OCI-LY3 (cell line): ENCODE results near the gene A4GALT.
A peak's percentile ranks its signal among the peaks of the same experiment; 100 is the strongest.

ENCODE experiments used
- H2AFZ ChIP-seq: fragments of 200-600, 300-600 bp; shearing (Covaris generic); 2 replicates; pipeline ENCODE4 v1.6.0; 2014; ENCODE audit warnings: antibody characterized with exemption, low read depth, low read length
- H3K27ac ChIP-seq: fragments of 200-600, 300-600 bp; sonication (generic); 2 replicates; pipeline ENCODE4 v1.5.1; 2014; ENCODE audit warnings: mild to moderate bottlenecking, low read length, moderate library complexity, mixed read lengths
- H3K27me3 ChIP-seq: fragments of 200-600, 300-600 bp; sonication (generic); 2 replicates; pipeline ENCODE4 v1.6.1; 2014; ENCODE audit warnings: low read depth, low read length, mixed read lengths
- H3K36me3 ChIP-seq: fragments of 200-600, 300-600 bp; sonication (generic); replicated peaks from 2 replicates; pipeline ENCODE3; 2014; ENCODE audit warnings: low read depth, low read length, mixed read lengths
- H3K4me1 ChIP-seq: fragments of 300-600, 200-600 bp; sonication (generic); 2 replicates; pipeline ENCODE4 v1.6.1; 2014; ENCODE audit warnings: low read length, mixed read lengths
- H3K4me2 ChIP-seq: fragments of 200-600, 300-600 bp; sonication (generic); 2 replicates; pipeline ENCODE4 v1.6.1; 2014; ENCODE audit warnings: low read length, mixed read lengths
- H3K4me3 ChIP-seq: fragments of 300-600, 200-600 bp; sonication (generic); 2 replicates; pipeline ENCODE4 v1.5.1; 2014; ENCODE audit warnings: antibody characterized with exemption, mild to moderate bottlenecking, low read length, moderate library complexity
- H3K79me2 ChIP-seq: fragments of 300-600, 200-600 bp; shearing (Covaris generic); 2 replicates; pipeline ENCODE4 v1.6.1; 2014; ENCODE audit warnings: mild to moderate bottlenecking, low read length, mixed read lengths
- H3K9ac ChIP-seq: fragments of 300-600, 200-600 bp; shearing (Covaris generic); 2 replicates; pipeline ENCODE4 v1.6.0; 2014; ENCODE audit warnings: mild to moderate bottlenecking, low read length, moderate library complexity
- H3K9me3 ChIP-seq: fragments of 200-600, 300-600 bp; shearing (Covaris generic); 2 replicates; pipeline ENCODE4 v1.6.1; 2014; ENCODE audit warnings: low read length, mixed read lengths; ENCODE audit not compliant: insufficient read depth
- H4K20me1 ChIP-seq: fragments of 200-600, 300-600 bp; sonication (generic); 2 replicates; pipeline ENCODE4 v1.6.1; 2016; ENCODE audit warnings: low read length, mixed read lengths; ENCODE audit not compliant: insufficient read depth
- CTCF ChIP-seq: fragments of 200-600, 300-600 bp; sonication (generic); IDR thresholded peaks from 2 replicates; pipeline ENCODE4 v1.5.1; 2014; ENCODE audit warnings: antibody characterized with exemption, low read length, low read depth
- EZH2phosphoT487 ChIP-seq: fragments of 200-600 bp; shearing (Covaris generic); IDR thresholded peaks from 2 replicates; pipeline ENCODE4 v1.6.1; 2018; ENCODE audit warnings: antibody characterized with exemption, mixed run types, low read depth

The A4GALT gene

GRCh38 chr22:42656578-42656977 lies 64.1 kb downstream of the A4GALT start:
- no peak overlapping the region for H3K9ac ChIP-seq
- peaks cover 29% of the 10 kb centered on the region for H3K4me1 ChIP-seq
- no peak overlapping the region for H3K4me3 ChIP-seq
- TF ChIP-seq EZH2phosphoT487 (no peak), CTCF (no peak)
- no peaks in the 10 kb centered on the region for H3K27me3 ChIP-seq
- H2AFZ ChIP-seq, result no peak overlapping the region
- no peaks in the 10 kb centered on the region for H3K79me2 ChIP-seq
- no peaks in the 10 kb centered on the region for H3K9me3 ChIP-seq
- H3K4me2 ChIP-seq, result no peak overlapping the region
- H4K20me1 ChIP-seq, result no peaks in the 10 kb centered on the region
- H3K36me3 ChIP-seq, result no peaks in the 10 kb centered on the region
- H3K27ac ChIP-seq, result no peak overlapping the region

GRCh38 chr22:42655693-42656092 lies 65.0 kb downstream of the A4GALT start:
- TF ChIP-seq EZH2phosphoT487 (no peak), CTCF (no peak)
- H3K4me3 ChIP-seq, result peak overlapping the region; percentile 59
- no peaks in the 10 kb centered on the region for H3K79me2 ChIP-seq
- H3K27me3 ChIP-seq, result no peaks in the 10 kb centered on the region
- H2AFZ ChIP-seq, result peak overlapping the region; percentile 68
- peaks cover 29% of the 10 kb centered on the region for H3K4me1 ChIP-seq
- H3K4me2 ChIP-seq, result peak overlapping the region; percentile 87
- no peaks in the 10 kb centered on the region for H3K9me3 ChIP-seq
- H3K9ac ChIP-seq, result peak overlapping the region; percentile 10; the same call in 1 of the 2 replicates
- H4K20me1 ChIP-seq, result no peaks in the 10 kb centered on the region
- H3K36me3 ChIP-seq, result no peaks in the 10 kb centered on the region
- H3K27ac ChIP-seq, result 0 out of 2 replicates have a peak overlapping the region, but pooled peaks have one; percentile 12

- Histone ChIP-seq H3K79me2 (no peaks in the 10 kb centered on the region), H4K20me1 (no peaks in the 10 kb centered on the region), H3K4me2 (no peak overlapping the region), H3K36me3 (no peaks in the 10 kb centered on the region), H3K4me3 (no peak overlapping the region), H3K9me3 (no peaks in the 10 kb centered on the region), H3K27me3 (no peaks in the 10 kb centered on the region), H2AFZ (no peak overlapping the region), H3K9ac (no peak overlapping the region), H3K4me1 (peaks cover 29% of the 10 kb centered on the region), H3K27ac (no peak overlapping the region)
- TF ChIP-seq CTCF, result no peak
- no peak for TF ChIP-seq EZH2phosphoT487
These were observed 66.1 kb downstream of the A4GALT start for GRCh38 chr22:42654436-42655073.

GRCh38 chr22:42653999-42654398 lies 66.7 kb downstream of the A4GALT start:
- no peaks in the 10 kb centered on the region for H3K36me3 ChIP-seq
- TF ChIP-seq EZH2phosphoT487, result no peak
- no peak for TF ChIP-seq CTCF
- H3K27me3 ChIP-seq, result no peaks in the 10 kb centered on the region
- H3K4me3 ChIP-seq, result no peak overlapping the region
- no peak overlapping the region for H3K27ac ChIP-seq
- no peak overlapping the region for H2AFZ ChIP-seq
- no peaks in the 10 kb centered on the region for H3K9me3 ChIP-seq
- H4K20me1 ChIP-seq, result no peaks in the 10 kb centered on the region
- peaks cover 29% of the 10 kb centered on the region for H3K4me1 ChIP-seq
- H3K4me2 ChIP-seq, result no peak overlapping the region
- no peak overlapping the region for H3K9ac ChIP-seq
- H3K79me2 ChIP-seq, result no peaks in the 10 kb centered on the region
